ENCODE data around the gene MYH11. TPM values are rescaled to one million over a fixed set of nuclear protein-coding genes. Genes with fewer than 3 reads are reported as not detected.
"Not testable (repeated sequence)": the region's sequence is repeated elsewhere in the genome, so short reads cannot be mapped to it uniquely, and the experiment has no call there.

The MYH11 gene
- total RNA-seq, 6 experiments from 2014 or later = 1.5 to 3.9 (median 2.7) TPM

DNA sequence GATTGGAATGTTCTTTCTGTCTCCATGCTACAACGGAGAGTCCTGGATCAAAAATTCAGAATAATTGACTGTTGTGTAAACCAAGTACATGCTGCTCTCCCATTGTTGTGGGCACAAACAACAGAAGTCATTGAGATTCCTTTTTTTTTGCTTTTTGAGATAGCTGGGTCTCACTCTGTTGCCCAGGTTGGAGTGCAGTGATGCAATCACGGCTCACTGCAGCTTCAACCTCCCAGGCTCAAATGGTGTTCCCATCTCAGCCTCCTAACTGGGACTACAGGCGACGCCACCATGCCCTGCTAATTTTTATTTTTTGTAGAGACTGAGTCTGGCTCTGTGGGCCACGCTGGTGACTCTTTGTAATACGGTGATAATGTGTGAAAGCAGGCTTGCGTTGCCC is 182.3 kb downstream of the MYH11 start:
- DNase-seq (no peak), ATAC-seq (no peak)
- no peaks in the 10 kb centered on the region for H3K9me3 ChIP-seq
- H3K27ac ChIP-seq = no peak overlapping the region
- TF ChIP-seq, protein P1, sequence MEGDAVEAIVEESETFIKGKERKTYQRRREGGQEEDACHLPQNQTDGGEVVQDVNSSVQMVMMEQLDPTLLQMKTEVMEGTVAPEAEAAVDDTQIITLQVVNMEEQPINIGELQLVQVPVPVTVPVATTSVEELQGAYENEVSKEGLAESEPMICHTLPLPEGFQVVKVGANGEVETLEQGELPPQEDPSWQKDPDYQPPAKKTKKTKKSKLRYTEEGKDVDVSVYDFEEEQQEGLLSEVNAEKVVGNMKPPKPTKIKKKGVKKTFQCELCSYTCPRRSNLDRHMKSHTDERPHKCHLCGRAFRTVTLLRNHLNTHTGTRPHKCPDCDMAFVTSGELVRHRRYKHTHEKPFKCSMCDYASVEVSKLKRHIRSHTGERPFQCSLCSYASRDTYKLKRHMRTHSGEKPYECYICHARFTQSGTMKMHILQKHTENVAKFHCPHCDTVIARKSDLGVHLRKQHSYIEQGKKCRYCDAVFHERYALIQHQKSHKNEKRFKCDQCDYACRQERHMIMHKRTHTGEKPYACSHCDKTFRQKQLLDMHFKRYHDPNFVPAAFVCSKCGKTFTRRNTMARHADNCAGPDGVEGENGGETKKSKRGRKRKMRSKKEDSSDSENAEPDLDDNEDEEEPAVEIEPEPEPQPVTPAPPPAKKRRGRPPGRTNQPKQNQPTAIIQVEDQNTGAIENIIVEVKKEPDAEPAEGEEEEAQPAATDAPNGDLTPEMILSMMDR (IDR thresholded peaks at IDR 0.05) = no peak
- TF ChIP-seq POLR2A (IDR thresholded peaks at IDR 0.05) = no peak
- WGBS (ENCODE audit: insufficient coverage, low coverage, low lambda C conversion rate, missing lambda C conversion rate) = 93% methylated on average over 5 of the region's 7 CpGs
- intact Hi-C loops (cut with DNase I) = no loop called here
- H3K4me3 ChIP-seq = no peak overlapping the region
- H3K4me1 ChIP-seq = peaks cover 0 to 9% (median 6%) of the 10 kb centered on the region in 4 donors
- H3K27me3 ChIP-seq = no peaks in the 10 kb centered on the region
- H3K36me3 ChIP-seq = peaks cover 0 to 14% (median 0%) of the 10 kb centered on the region in 4 donors

DNA sequence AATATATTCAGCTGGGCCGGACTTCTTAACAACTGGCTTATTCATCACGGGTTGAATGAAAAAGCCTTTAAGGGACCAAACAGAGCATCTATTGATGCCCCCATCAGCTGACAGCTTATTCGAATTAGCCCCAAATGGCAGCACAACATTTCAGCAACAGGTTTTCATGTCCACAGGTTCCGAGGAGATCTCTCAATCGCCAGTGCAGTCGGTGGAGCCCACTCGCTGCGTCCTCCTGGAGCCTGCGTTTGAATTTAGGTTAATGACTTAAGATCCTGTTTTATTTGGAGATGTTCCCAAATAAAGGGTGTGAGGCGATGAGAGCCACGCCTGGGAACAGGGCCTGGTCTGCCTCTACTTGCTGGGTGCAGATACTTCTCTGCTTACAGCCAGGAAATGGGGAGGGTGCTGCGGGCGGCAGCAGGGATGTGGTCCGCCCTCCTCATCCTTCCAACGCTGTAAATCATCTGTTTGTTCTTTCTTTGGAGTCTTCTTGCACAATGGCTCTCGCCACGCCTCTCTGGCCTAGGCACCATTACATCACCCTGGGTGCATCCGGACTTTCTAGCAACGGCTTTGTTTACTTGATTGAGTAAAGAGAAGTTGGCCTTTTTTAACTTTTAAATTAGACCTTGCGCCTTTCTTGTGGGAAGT is 184.2 kb downstream of the MYH11 start:
- Histone ChIP-seq H3K4me1 (peaks cover 0 to 9% (median 6%) of the 10 kb centered on the region in 4 donors), H3K4me3 (peak overlapping the region in 1 of 3 donors; percentile 32), H3K36me3 (peaks cover 0 to 12% (median 0%) of the 10 kb centered on the region in 4 donors), H3K27me3 (no peaks in the 10 kb centered on the region), H3K27ac (peak overlapping the region; percentile 88 to 93 (median 92)), H3K9me3 (no peaks in the 10 kb centered on the region)
- WGBS (ENCODE audit: insufficient coverage, low coverage, low lambda C conversion rate, missing lambda C conversion rate) = 4% methylated on average over 16 of the region's 20 CpGs
- intact Hi-C loops (cut with DNase I) = no loop called here
- peak; percentile 88 to 93 (median 91) for DNase-seq
- TF ChIP-seq, protein P1 (IDR thresholded peaks at IDR 0.05) = no peak
- peak; percentile 77 for TF ChIP-seq POLR2A (IDR thresholded peaks at IDR 0.05)
- peak; percentile 97 to 99 (median 98) for ATAC-seq

DNA sequence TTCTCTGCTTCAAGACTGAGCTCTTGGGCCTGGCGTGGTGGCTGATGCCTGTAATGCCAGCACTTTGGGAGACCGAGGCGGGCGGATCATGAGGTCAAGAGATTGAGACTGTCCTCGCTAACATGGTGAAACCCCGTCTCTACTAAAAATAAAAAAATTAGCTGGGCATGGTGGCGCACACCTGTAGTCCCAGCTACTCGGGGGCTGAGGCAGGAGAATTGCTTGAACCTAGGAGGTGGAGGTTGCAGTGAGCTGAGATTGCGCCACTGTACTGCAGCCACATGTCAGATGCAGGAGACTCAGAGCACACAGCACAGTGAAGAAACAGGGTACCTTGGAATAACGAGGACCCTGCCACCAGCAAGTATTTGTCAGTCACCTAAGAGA is 184.7 kb downstream of the MYH11 start:
- 83% methylated on average over 10 of the region's 10 CpGs for whole genome bisulfite sequencing (ENCODE audit: insufficient coverage, low coverage, low lambda C conversion rate, missing lambda C conversion rate)
- H3K4me1 ChIP-seq; DNase-seq; H3K27me3 ChIP-seq; intact Hi-C loops (cut with DNase I); H3K9me3 ChIP-seq; H3K4me3 ChIP-seq: not testable (repeated sequence)
- peak in 2 of 4 donors; percentile 9 for ATAC-seq
- Histone ChIP-seq H3K27ac (peak overlapping the region; percentile 61 to 93 (median 92)), H3K36me3 (peaks cover 0 to 16% (median 0%) of the 10 kb centered on the region in 4 donors)

DNA sequence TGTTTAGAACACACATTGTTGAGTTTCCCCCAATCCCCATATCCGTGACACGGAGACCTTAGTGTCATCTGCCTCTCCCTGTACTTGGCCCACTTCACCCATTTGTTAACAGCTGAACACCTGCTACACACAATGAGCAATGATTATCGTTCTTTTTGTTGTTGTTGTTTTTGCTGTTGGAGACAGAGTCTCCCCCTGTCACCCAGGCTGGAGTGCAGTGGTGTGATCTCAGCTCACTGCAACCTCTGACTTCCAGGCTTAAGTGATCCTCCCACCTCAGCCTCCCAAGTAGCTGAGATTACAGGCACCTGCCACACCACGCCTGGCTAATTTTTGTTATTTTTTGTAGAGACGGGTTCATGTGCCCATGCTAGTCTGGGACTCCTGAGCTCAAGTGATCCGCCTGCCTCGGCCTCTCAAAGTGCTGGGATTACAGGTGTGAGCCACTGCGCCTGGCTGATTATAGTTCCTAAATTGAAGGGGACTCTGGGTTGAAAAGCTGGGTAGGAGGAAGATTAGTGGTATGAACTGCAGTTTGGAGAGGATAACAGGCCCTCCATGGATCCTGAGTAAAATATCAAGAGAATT is 185.2 kb downstream of the MYH11 start:
- DNase-seq (no peak), ATAC-seq (no peak)
- Histone ChIP-seq H3K27ac (no peak overlapping the region), H3K27me3 (no peaks in the 10 kb centered on the region), H3K36me3 (peaks cover 0 to 21% (median 0%) of the 10 kb centered on the region in 4 donors), H3K4me1 (peaks cover 0 to 9% (median 6%) of the 10 kb centered on the region in 4 donors), H3K4me3 (no peak overlapping the region), H3K9me3 (no peaks in the 10 kb centered on the region)
- intact Hi-C loops (cut with DNase I) = no loop called here
- TF ChIP-seq, protein P1 (IDR thresholded peaks at IDR 0.05) = no peak
- no peak for TF ChIP-seq POLR2A (IDR thresholded peaks at IDR 0.05)
- 89% methylated on average over 6 of the region's 8 CpGs for WGBS (ENCODE audit: insufficient coverage, low coverage, low lambda C conversion rate, missing lambda C conversion rate)

DNA sequence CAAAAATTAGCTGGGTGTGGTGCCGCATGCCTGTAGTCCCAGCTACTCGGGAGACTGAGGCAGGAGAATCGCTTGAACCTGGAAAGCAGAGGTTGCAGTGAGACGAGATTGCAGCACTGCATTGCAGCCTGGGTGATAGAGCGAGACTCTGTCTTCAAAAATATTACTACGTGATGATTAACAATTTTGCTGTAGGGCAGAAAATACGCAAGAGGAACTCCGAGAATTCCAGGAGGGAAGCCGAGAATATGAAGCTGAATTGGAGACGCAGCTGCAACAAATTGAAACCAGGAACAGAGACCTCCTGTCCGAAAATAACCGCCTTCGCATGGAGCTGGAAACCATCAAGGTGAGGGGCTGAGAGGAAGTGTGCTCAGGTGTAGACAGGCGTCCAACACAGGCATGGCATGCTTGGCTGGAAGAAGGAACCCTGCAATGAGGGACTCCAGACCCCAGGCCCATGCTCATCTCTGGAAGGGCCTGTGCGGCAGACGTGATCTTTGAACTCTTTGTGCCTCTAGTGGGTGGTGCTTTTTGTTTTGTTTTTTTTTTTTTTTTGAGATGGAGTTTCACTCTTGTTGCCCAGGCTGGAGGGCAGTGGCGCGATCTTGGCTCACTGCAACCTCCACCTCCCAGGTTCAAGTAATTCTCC is 189.6 kb downstream of the MYH11 start:
- H3K9me3 ChIP-seq = no peaks in the 10 kb centered on the region
- WGBS (ENCODE audit: insufficient coverage, low coverage, low lambda C conversion rate, missing lambda C conversion rate) = 88% methylated on average over 13 of the region's 18 CpGs
- H3K4me1 ChIP-seq = no peaks in the 10 kb centered on the region
- intact Hi-C loops (cut with DNase I) = no loop called here
- no peaks in the 10 kb centered on the region for H3K27me3 ChIP-seq
- peaks cover 0 to 36% (median 0%) of the 10 kb centered on the region in 4 donors for H3K36me3 ChIP-seq
- DNase-seq = no peak
- TF ChIP-seq, protein P1 (IDR thresholded peaks at IDR 0.05) = no peak
- no peak for TF ChIP-seq POLR2A (IDR thresholded peaks at IDR 0.05)
- H3K27ac ChIP-seq = no peak overlapping the region
- no peak overlapping the region for H3K4me3 ChIP-seq
- no peak for ATAC-seq
